GM18519 (cell line): ENCODE data around the gene PDIA4.
"Not testable (repeated sequence)": the region's sequence is repeated elsewhere in the genome, so short reads cannot be mapped to it uniquely, and the experiment has no call there.

ENCODE experiments used
- ATAC-seq: cut with Tn5 transposase; IDR thresholded peaks from one replicate; pipeline ENCODE4 v1.9.1; 2021; ENCODE audit warnings: mild to moderate bottlenecking, moderate library complexity; ENCODE audit not compliant: unreplicated experiment, low FRiP score

PDIA4 gene

GRCh38 chr7:149004405-149005370 is 23.6 kb downstream of the PDIA4 start:
- ATAC-seq: no peak

GRCh38 chr7:149003560-149004305 is 24.6 kb downstream of the PDIA4 start:
- ATAC-seq: no peak

DNA sequence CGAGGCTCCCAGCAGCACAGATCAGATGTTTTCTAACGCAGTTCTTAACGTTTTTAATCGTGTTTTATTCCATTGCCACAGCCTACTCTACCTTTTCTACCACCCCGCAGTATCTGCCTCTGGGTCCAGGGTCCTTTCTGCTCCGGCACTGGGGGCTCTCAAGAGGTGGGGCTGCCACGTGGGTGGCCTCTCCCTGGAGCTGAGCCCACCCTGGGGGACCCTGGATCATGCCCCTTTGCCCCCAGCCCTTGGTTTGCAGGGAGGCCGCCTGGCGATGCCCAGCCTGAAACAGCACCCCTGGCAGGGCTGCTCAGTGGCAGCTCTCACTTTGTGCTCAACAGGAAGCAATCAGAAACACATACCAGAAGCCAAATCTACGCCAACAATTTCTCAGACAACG is 25.3 kb downstream of the PDIA4 start:
- no peak for ATAC-seq

DNA sequence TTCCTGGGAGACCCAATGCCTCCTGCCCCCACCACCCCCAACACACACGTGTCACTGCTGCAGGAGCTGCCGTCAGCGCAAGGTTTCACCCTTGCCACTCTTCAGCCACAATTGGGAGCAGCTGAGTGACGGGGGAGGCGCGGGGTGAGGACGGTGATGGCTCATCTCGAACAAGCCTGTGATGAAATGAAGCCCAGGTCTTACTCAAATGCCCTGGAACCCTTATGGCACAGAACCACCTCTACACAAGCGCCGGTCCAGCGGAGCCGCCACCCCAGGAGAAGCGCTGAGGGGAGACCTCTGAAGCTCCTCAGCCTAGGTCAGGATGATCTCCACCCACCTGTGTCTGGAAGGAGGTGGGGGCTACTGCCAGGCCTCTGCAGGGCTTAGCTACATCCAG is 25.7 kb downstream of the PDIA4 start:
- ATAC-seq: no peak

- no peak for ATAC-seq
Observed at GRCh38 chr7:149001427-149002068, 26.8 kb downstream of the PDIA4 start.

- no peak for ATAC-seq
Observed at GRCh38 chr7:149000961-149001360, 27.3 kb downstream of the PDIA4 start.

DNA sequence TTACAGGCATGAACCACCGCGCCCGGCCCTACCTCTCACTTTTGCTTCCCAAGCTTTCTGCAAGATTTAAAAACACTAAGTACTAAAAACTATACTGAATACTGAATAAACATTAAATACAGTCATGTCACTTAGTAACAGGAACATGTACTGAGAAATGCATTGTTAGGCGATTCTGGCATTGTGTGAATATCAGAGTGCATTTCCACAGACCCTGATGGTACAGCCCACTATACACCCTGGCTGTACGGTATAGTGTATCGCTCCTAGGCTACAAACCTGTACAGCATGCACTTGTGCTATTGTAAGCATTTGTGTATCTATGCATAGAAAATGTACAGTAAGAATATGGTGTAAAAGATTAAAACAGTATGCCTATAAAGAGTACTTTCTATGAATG is 29.1 kb downstream of the PDIA4 start:
- no peak for ATAC-seq

DNA sequence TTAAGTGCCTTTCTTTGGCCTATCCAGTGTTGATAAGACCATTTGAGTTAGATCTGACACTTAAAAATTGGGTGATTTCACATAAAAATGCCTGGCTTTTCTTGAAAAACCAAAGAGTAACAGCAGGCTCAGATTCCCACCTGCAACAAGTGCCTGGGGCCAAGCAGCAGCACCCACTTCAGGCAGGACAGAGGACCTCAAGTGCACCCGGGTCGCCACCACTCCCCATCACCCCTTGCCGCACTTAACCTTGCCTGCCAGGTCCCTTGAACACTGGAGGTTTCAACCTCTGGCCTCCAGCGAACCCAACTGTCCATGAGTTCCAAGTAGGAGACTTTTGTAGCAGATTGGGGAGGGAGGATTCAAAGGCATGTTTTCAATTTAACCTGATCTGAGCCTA is 30.8 kb downstream of the PDIA4 start:
- ATAC-seq: no peak

DNA sequence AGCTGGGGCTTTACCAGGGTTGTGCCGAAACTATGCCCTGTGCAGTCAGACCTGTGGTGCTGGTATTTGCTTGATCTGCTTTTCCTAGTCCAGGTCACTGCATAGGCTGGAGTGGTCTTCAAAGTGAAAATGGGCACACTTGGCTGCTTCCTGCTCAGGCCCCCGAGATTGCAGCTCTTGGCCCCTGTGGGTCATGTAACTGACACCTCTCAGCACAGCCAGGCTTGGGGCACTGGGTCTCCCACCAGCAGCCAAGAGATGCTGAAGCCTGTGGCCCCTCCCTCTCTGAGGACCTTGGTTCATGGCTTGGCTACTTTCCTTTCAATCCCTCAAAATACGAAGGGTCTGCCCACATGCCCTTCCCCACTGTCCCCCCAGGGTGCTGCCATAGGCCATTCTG is 33.7 kb downstream of the PDIA4 start:
- ATAC-seq: no peak

DNA sequence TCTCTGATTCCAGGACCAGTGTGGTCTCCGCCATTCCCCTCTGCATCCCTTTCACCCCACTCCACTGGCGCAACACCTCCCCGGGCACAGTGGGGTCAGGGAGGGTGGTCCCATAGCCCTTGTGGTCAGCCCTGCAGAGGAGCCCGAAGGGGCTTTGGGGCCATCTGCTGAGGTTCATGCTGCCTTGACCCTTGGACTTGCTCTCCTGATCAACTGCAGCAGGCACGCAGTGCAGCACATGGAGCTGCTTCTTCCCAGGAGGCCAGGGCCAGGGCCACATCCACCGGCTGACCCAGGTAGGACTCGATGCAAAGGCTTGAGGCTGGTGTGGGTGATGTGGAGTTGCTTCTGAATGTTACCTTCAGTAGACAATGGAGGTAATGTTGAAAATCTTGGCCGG is 35.1 kb downstream of the PDIA4 start:
- no peak for ATAC-seq

GRCh38 chr7:148991536-148991935 is 36.8 kb downstream of the PDIA4 start:
- no peak for ATAC-seq

GRCh38 chr7:148987751-148988512 is 40.4 kb downstream of the PDIA4 start:
- ATAC-seq: no peak

GRCh38 chr7:148987010-148987750 is 41.1 kb downstream of the PDIA4 start:
- ATAC-seq: peak; percentile 79

DNA sequence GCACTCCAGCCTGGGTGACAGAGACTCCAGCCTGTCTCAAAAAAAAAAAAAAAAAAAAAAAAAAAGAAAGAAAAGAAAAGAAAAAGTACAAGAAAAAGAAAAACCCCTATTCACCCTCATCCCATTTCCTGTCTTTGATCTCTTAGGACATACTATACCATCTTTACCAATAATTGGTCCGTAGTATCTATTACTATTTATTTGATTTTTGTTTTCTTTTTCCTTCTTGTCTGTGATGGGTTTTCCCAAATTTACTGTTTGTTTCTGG is 41.6 kb downstream of the PDIA4 start:
- ATAC-seq: no peak

GRCh38 chr7:148983200-148984146 is 44.8 kb downstream of the PDIA4 start:
- peak; percentile 54 for ATAC-seq

GRCh38 chr7:148982654-148983199 is 45.6 kb downstream of the PDIA4 start:
- no peak for ATAC-seq

GRCh38 chr7:148979827-148980226 is 48.5 kb downstream of the PDIA4 start:
- no peak for ATAC-seq

DNA sequence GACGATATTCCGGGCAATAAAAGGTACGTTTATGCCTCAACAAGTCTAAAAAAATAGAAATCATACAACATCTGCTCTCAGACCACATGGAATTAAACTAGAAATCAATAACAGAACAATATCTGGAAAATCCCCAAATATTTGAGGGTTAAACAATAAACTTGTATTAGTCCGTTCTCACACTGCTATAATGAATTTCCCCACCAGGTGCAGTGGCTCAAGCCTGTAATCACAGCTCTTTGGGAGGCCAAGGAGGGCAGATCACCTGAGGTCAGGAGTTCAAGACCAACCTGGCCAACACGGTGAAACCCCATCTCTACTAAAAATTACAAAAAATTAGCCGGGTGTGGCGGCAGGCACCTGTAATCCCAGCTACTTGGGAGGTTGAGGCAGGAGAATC is 49.2 kb downstream of the PDIA4 start:
- ATAC-seq: not testable (repeated sequence)

DNA sequence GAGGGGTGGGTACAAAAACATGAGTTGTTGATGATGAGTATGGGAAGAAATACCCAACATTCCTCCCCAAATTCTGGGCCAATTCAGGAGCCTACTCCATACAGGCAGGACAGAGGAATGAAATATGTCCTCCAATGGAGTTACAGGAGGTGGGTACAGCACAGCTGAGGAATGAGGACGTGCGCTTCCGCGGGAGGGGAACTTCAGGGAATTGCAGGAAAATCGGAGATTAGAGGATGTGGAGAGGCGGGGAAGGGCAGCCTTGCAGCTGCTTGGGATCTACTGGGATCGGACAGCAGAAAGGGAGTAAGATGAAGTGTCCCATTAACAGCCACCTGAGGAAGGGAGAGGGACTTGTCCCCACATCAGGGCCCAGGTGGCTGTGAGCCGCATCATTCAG is 50.2 kb downstream of the PDIA4 start:
- ATAC-seq: no peak
